HL-60 (cell line): ENCODE results near the gene ARHGAP27.
"Not testable (repeated sequence)": the region's sequence is repeated elsewhere in the genome, so short reads cannot be mapped to it uniquely, and the experiment has no call there.

Experiments used
- DNase-seq, 2 experiments: peaks; one replicate each; pipeline ENCODE4 v3.0.0-alpha.2; 2010 to 2020; ENCODE audit warnings: low read depth in 1 of 2, low spot score in 1 of 2
- H3K27ac ChIP-seq: fragments of 250-450 bp; sonication (Bioruptor Pico); replicated peaks from 2 replicates; pipeline ENCODE4 v1.5.1; 2020; ENCODE audit warnings: mild to moderate bottlenecking, moderate library complexity
- H3K27me3 ChIP-seq: fragments of 250-450 bp; sonication (Bioruptor Pico); 2 replicates; pipeline ENCODE4 v1.5.1; 2021; ENCODE audit warnings: mild to moderate bottlenecking, moderate library complexity; ENCODE audit not compliant: insufficient read depth, poor library complexity, severe bottlenecking
- H3K4me3 ChIP-seq: replicated peaks from 2 replicates; pipeline ENCODE4 v1.5.1; 2011; ENCODE audit warnings: mild to moderate bottlenecking, control low read depth, low read length; ENCODE audit not compliant: insufficient read depth
- CTCF ChIP-seq: IDR thresholded peaks from one replicate; pipeline ENCODE4 v1.5.1; 2011; ENCODE audit warnings: low read length, control low read depth, inconsistent platforms; ENCODE audit not compliant: insufficient read depth
- GABPA ChIP-seq: IDR thresholded peaks from 2 replicates; pipeline ENCODE4 v1.6.1; 2012; ENCODE audit warnings: low read depth
- POLR2AphosphoS5 ChIP-seq: IDR thresholded peaks from 2 replicates; pipeline ENCODE4 v1.6.1; 2012; ENCODE audit warnings: low read depth
- SPI1 ChIP-seq: IDR thresholded peaks from 2 replicates; pipeline ENCODE4 v1.6.1; 2012; ENCODE audit warnings: low read depth, mild to moderate bottlenecking, borderline replicate concordance
- TF ChIP-seq, protein P1 (sequence below): IDR thresholded peaks from 2 replicates; pipeline ENCODE4 v1.6.1; 2012; ENCODE audit warnings: low read depth; ENCODE audit not compliant: insufficient replicate concordance

Gene ARHGAP27

GRCh38 chr17:45444301-45444700 is 11.6 kb upstream of the ARHGAP27 start:
- not testable (repeated sequence) for H3K27ac ChIP-seq, H3K4me3 ChIP-seq, DNase-seq

DNA sequence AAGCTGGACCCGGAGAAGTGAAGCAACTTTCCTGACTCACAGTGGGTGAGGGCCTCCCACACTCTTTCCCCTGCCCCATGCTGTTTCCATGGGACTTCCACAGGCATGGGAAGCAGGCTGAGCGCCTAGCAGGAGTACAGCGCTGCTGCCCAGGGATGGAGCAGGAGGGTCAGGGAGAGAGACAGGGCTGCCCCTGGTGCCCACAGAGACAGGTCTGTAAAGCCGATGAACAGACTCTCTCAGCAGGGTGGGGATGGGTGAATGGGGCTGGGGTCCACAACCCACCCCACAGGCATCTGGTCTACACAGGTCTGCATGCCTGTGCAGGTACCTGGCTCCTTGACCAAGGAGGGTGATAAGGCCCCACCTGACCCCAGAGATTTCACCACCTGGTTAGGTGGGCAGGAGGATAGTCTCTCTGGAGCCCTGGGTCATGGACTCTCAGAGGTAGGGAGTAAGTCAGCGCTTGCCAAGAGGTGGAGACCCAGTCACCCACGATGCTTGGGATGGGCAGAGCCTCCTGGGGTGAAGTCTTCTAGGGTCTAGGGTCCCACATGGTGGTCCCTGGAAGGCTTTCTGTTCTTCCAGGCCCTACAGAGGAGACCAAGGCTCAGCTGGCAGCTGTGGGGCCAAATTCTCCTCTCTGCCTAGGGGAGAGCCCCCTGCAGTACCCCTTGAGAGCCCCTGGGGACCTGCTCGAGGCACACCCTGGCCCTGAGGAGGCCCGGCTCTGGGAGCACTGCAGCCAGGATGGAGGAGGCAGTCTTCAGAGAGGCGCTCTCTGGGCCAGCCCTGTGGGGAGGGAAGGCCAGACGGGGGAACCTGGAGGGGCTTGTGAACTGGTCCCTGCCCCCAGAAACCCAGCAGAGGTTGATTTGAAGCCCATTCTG is 10.9 kb upstream of the ARHGAP27 start:
- not testable (repeated sequence) for H3K27me3 ChIP-seq, H3K27ac ChIP-seq, DNase-seq, H3K4me3 ChIP-seq

More at GRCh38 chr17:45444301-45444700, 11.6 kb upstream of the ARHGAP27 start:
- not testable (repeated sequence) for H3K27me3 ChIP-seq

DNA sequence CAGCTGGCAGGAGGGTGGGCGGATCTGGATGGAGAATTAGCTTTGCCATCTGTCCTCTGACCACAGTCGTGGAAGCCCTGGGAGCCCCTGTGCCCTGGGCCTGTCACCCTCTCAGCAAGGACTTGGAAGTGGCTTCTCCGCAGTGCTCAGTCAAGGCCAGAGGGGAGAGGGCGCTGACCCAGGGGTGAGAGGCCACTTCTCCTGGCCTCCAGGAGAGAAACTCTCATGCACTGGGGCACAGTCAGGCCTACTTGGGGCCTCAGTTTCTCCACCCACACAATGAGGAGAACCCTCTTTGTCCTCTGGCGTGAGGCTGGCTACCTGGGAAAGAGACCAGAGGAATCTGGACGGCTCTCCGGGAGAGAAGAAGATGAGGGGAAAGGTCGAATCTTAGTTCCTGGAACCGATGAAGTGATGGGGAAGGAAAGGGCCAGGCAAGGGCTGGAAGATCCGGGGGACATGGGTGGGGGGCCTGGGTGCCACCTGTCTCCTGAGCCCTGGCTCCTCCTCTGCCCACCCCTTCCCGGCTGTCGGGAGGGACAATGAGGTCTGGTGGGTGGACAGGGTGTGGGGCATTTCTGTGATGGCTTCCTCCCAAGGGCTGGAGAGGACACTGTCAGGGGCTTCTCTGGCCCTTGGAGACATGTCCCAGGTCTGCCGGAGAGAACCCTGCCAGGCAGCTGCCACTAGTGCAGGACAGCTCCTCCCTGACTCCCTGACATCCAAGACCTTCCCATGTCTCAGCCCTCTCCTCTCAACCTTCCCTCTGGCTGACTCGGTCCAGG is 9.0 kb upstream of the ARHGAP27 start:
- Histone ChIP-seq H3K4me3 (no peak overlapping the region), H3K27me3 (no peaks in the 10 kb centered on the region), H3K27ac (no peak overlapping the region)
- TF ChIP-seq POLR2AphosphoS5 (no peak), SPI1 (no peak), GABPA (no peak), CTCF (no peak)
- TF ChIP-seq, protein P1, sequence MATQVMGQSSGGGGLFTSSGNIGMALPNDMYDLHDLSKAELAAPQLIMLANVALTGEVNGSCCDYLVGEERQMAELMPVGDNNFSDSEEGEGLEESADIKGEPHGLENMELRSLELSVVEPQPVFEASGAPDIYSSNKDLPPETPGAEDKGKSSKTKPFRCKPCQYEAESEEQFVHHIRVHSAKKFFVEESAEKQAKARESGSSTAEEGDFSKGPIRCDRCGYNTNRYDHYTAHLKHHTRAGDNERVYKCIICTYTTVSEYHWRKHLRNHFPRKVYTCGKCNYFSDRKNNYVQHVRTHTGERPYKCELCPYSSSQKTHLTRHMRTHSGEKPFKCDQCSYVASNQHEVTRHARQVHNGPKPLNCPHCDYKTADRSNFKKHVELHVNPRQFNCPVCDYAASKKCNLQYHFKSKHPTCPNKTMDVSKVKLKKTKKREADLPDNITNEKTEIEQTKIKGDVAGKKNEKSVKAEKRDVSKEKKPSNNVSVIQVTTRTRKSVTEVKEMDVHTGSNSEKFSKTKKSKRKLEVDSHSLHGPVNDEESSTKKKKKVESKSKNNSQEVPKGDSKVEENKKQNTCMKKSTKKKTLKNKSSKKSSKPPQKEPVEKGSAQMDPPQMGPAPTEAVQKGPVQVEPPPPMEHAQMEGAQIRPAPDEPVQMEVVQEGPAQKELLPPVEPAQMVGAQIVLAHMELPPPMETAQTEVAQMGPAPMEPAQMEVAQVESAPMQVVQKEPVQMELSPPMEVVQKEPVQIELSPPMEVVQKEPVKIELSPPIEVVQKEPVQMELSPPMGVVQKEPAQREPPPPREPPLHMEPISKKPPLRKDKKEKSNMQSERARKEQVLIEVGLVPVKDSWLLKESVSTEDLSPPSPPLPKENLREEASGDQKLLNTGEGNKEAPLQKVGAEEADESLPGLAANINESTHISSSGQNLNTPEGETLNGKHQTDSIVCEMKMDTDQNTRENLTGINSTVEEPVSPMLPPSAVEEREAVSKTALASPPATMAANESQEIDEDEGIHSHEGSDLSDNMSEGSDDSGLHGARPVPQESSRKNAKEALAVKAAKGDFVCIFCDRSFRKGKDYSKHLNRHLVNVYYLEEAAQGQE, result no peak
- no peak for DNase-seq

GRCh38 chr17:45440839-45441515 is 8.3 kb upstream of the ARHGAP27 start:
- DNase-seq, H3K27ac ChIP-seq, H3K4me3 ChIP-seq, H3K27me3 ChIP-seq: not testable (repeated sequence)

GRCh38 chr17:45440161-45440778 is 7.6 kb upstream of the ARHGAP27 start:
- no peaks in the 10 kb centered on the region for H3K27me3 ChIP-seq
- TF ChIP-seq, protein P1, result no peak
- TF ChIP-seq GABPA, result no peak
- no peak for TF ChIP-seq POLR2AphosphoS5
- no peak for TF ChIP-seq SPI1
- TF ChIP-seq CTCF, result no peak
- no peak overlapping the region for H3K4me3 ChIP-seq
- no peak for DNase-seq
- H3K27ac ChIP-seq, result no peak overlapping the region
